Measurements from ENCODE around the gene CRABP2. TPM values are rescaled to one million over a fixed set of nuclear protein-coding genes. Genes with fewer than 3 reads are reported as not detected.

Gene CRABP2
- total and polyA plus RNA-seq, 5 donors from 2014 or later: 5.1 TPM; not detected in 4

GRCh38 chr1:156740237-156740740, 34.9 kb upstream of the CRABP2 start:
- ATAC-seq (ENCODE audit: low read depth in 2 of 2) (no peak), DNase-seq (peak in 1 of 3 donors; percentile 39)
- Histone ChIP-seq H3K4me3 (ENCODE audit: low read depth, low read length) (peak overlapping the region; percentile 80), H3K36me3 (ENCODE audit: control insufficient read depth, insufficient read depth, low read length) (peaks cover 25% of the 10 kb centered on the region), H3K9me3 (ENCODE audit: control insufficient read depth in 2 of 2, low read length in 2 of 2) (no peaks in the 10 kb centered on the region), H3K27ac (ENCODE audit: insufficient read depth, low read length, poor library complexity, severe bottlenecking) (peak overlapping the region; percentile 91), H3K4me1 (ENCODE audit: control insufficient read depth, insufficient read depth, low read length, poor library complexity, severe bottlenecking) (peaks cover 17% of the 10 kb centered on the region), H3K27me3 (ENCODE audit: control insufficient read depth, insufficient read depth, low read length) (no peaks in the 10 kb centered on the region)
- Mint-ChIP-seq H3K4me3 (peak overlapping the region; percentile 90 to 97 (median 94)), H3K27me3 (no peaks in the 10 kb centered on the region), H3K27ac (peak overlapping the region; percentile 92 to 98 (median 93)), H3K4me1 (peaks cover 3 to 44% (median 25%) of the 10 kb centered on the region in 4 donors), H3K36me3 (peaks cover 30% of the 10 kb centered on the region), H3K9me3 (peaks cover 0 to 2% (median 0%) of the 10 kb centered on the region in 7 donors)

- Mint-ChIP-seq H3K36me3 (peaks cover 27% of the 10 kb centered on the region), H3K27ac (peak overlapping the region in 1 of 3 donors; percentile 1), H3K4me3 (peak overlapping the region; percentile 6 to 80 (median 36)), H3K4me1 (peaks cover 3 to 36% (median 22%) of the 10 kb centered on the region in 4 donors), H3K9me3 (peaks cover 0 to 2% (median 0%) of the 10 kb centered on the region in 7 donors), H3K27me3 (no peaks in the 10 kb centered on the region)
- Histone ChIP-seq H3K4me3 (ENCODE audit: low read depth, low read length) (no peak overlapping the region), H3K27ac (ENCODE audit: insufficient read depth, low read length, poor library complexity, severe bottlenecking) (peak overlapping the region; percentile 5), H3K36me3 (ENCODE audit: control insufficient read depth, insufficient read depth, low read length) (peaks cover 14% of the 10 kb centered on the region), H3K27me3 (ENCODE audit: control insufficient read depth, insufficient read depth, low read length) (no peaks in the 10 kb centered on the region), H3K4me1 (ENCODE audit: control insufficient read depth, insufficient read depth, low read length, poor library complexity, severe bottlenecking) (peaks cover 17% of the 10 kb centered on the region), H3K9me3 (ENCODE audit: control insufficient read depth in 2 of 2, low read length in 2 of 2) (no peaks in the 10 kb centered on the region)
- ATAC-seq (ENCODE audit: low read depth in 2 of 2) (no peak), DNase-seq (no peak)
These were observed 33.5 kb upstream of the CRABP2 start for GRCh38 chr1:156738916-156739315.

- peak overlapping the region in 2 of 3 donors; percentile 31 to 68 for H3K27ac Mint-ChIP-seq
These were observed 33.0 kb upstream of the CRABP2 start for GRCh38 chr1:156738407-156738806.

GRCh38 chr1:156733989-156734584, 28.7 kb upstream of the CRABP2 start:
- Histone ChIP-seq H3K36me3 (ENCODE audit: control insufficient read depth, insufficient read depth, low read length) (peaks cover 4% of the 10 kb centered on the region), H3K9me3 (ENCODE audit: control insufficient read depth in 2 of 2, low read length in 2 of 2) (no peaks in the 10 kb centered on the region), H3K4me1 (ENCODE audit: control insufficient read depth, insufficient read depth, low read length, poor library complexity, severe bottlenecking) (peaks cover 1% of the 10 kb centered on the region), H3K27me3 (ENCODE audit: control insufficient read depth, insufficient read depth, low read length) (no peaks in the 10 kb centered on the region), H3K4me3 (ENCODE audit: low read depth, low read length) (no peak overlapping the region), H3K27ac (ENCODE audit: insufficient read depth, low read length, poor library complexity, severe bottlenecking) (no peak overlapping the region)
- Mint-ChIP-seq H3K27me3 (no peaks in the 10 kb centered on the region), H3K4me3 (no peak overlapping the region), H3K9me3 (no peaks in the 10 kb centered on the region), H3K36me3 (peaks cover 16% of the 10 kb centered on the region), H3K4me1 (peaks cover 0 to 21% (median 11%) of the 10 kb centered on the region in 4 donors), H3K27ac (no peak overlapping the region)
- ATAC-seq (ENCODE audit: low read depth in 2 of 2): no peak
- no peak for DNase-seq

More at GRCh38 chr1:156738407-156738806, 33.0 kb upstream of the CRABP2 start:
- peaks cover 10% of the 10 kb centered on the region for H3K36me3 ChIP-seq (ENCODE audit: control insufficient read depth, insufficient read depth, low read length)
- Mint-ChIP-seq H3K4me1 (peaks cover 3 to 36% (median 21%) of the 10 kb centered on the region in 4 donors), H3K9me3 (peaks cover 0 to 2% (median 0%) of the 10 kb centered on the region in 7 donors), H3K27me3 (no peaks in the 10 kb centered on the region), H3K36me3 (peaks cover 27% of the 10 kb centered on the region), H3K4me3 (peak overlapping the region in 2 of 4 donors; percentile 66 to 80)
- no peak for DNase-seq
- H3K4me1 ChIP-seq (ENCODE audit: control insufficient read depth, insufficient read depth, low read length, poor library complexity, severe bottlenecking): peaks cover 17% of the 10 kb centered on the region
- H3K27me3 ChIP-seq (ENCODE audit: control insufficient read depth, insufficient read depth, low read length): no peaks in the 10 kb centered on the region
- H3K9me3 ChIP-seq (ENCODE audit: control insufficient read depth in 2 of 2, low read length in 2 of 2): no peaks in the 10 kb centered on the region
- no peak overlapping the region for H3K27ac ChIP-seq (ENCODE audit: insufficient read depth, low read length, poor library complexity, severe bottlenecking)
- no peak overlapping the region for H3K4me3 ChIP-seq (ENCODE audit: low read depth, low read length)
- no peak for ATAC-seq (ENCODE audit: low read depth in 2 of 2)

- H3K36me3 ChIP-seq (ENCODE audit: control insufficient read depth, insufficient read depth, low read length): peaks cover 15% of the 10 kb centered on the region
- no peaks in the 10 kb centered on the region for H3K27me3 Mint-ChIP-seq
- H3K27ac ChIP-seq (ENCODE audit: insufficient read depth, low read length, poor library complexity, severe bottlenecking): peak within 1 kb of the TSS; percentile 99
- H3K9me3 Mint-ChIP-seq: no peaks in the 10 kb centered on the region
- H3K27me3 ChIP-seq (ENCODE audit: control insufficient read depth, insufficient read depth, low read length): no peaks in the 10 kb centered on the region
- peaks cover 48% of the 10 kb centered on the region for H3K4me1 ChIP-seq (ENCODE audit: control insufficient read depth, insufficient read depth, low read length, poor library complexity, severe bottlenecking)
- H3K4me3 Mint-ChIP-seq: peak within 1 kb of the TSS in 1 of 4 donors; percentile 66
- ATAC-seq (ENCODE audit: low read depth in 2 of 2) (peak; percentile 94), DNase-seq (peak; percentile 95 to 99 (median 96))
- H3K4me1 Mint-ChIP-seq: peaks cover under 1 to 25% (median 17%) of the 10 kb centered on the region in 4 donors
- peak within 1 kb of the TSS; percentile 96 for H3K4me3 ChIP-seq (ENCODE audit: low read depth, low read length)
- H3K9me3 ChIP-seq (ENCODE audit: control insufficient read depth in 2 of 2, low read length in 2 of 2): no peaks in the 10 kb centered on the region
- peak within 1 kb of the TSS in 2 of 3 donors; percentile 86 to 96 for H3K27ac Mint-ChIP-seq
- H3K36me3 Mint-ChIP-seq: peaks cover 12% of the 10 kb centered on the region
These were observed 23.4 kb upstream of the CRABP2 start, which contains the start of gene ISG20L2 for GRCh38 chr1:156728599-156729462. TSS of gene ISG20L2 (minus strand) at chr1:156728766. CDS start at chr1:156727652, 1,114 bp downstream.

GRCh38 chr1:156727926-156728598, 22.7 kb upstream of the CRABP2 start, which contains the start of gene METTL25B:
TSS of gene METTL25B (plus strand) at chr1:156728469. CDS start at chr1:156729105, 636 bp downstream.
- Mint-ChIP-seq H3K4me1 (peaks cover 7 to 31% (median 19%) of the 10 kb centered on the region in 4 donors), H3K36me3 (peaks cover 18% of the 10 kb centered on the region), H3K27me3 (no peaks in the 10 kb centered on the region), H3K27ac (peak within 1 kb of the TSS in 2 of 3 donors; percentile 86 to 96), H3K4me3 (no peak within 1 kb of the TSS), H3K9me3 (no peaks in the 10 kb centered on the region)
- peak in 2 of 3 donors; percentile 72 to 89 for DNase-seq
- Histone ChIP-seq H3K9me3 (ENCODE audit: control insufficient read depth in 2 of 2, low read length in 2 of 2) (no peaks in the 10 kb centered on the region), H3K4me3 (ENCODE audit: low read depth, low read length) (peak within 1 kb of the TSS; percentile 96), H3K4me1 (ENCODE audit: control insufficient read depth, insufficient read depth, low read length, poor library complexity, severe bottlenecking) (peaks cover 48% of the 10 kb centered on the region), H3K27ac (ENCODE audit: insufficient read depth, low read length, poor library complexity, severe bottlenecking) (peak within 1 kb of the TSS; percentile 99), H3K27me3 (ENCODE audit: control insufficient read depth, insufficient read depth, low read length) (no peaks in the 10 kb centered on the region), H3K36me3 (ENCODE audit: control insufficient read depth, insufficient read depth, low read length) (peaks cover 23% of the 10 kb centered on the region)
- peak; percentile 57 to 61 for ATAC-seq (ENCODE audit: low read depth in 2 of 2)

- no peak for ATAC-seq (ENCODE audit: low read depth in 2 of 2)
- Mint-ChIP-seq H3K4me3 (no peak overlapping the region), H3K27ac (peak overlapping the region in 1 of 3 donors; percentile 96), H3K27me3 (no peaks in the 10 kb centered on the region), H3K36me3 (peaks cover 14% of the 10 kb centered on the region), H3K9me3 (no peaks in the 10 kb centered on the region), H3K4me1 (peaks cover 7 to 31% (median 21%) of the 10 kb centered on the region in 4 donors)
- peaks cover 48% of the 10 kb centered on the region for H3K4me1 ChIP-seq (ENCODE audit: control insufficient read depth, insufficient read depth, low read length, poor library complexity, severe bottlenecking)
- peaks cover 28% of the 10 kb centered on the region for H3K36me3 ChIP-seq (ENCODE audit: control insufficient read depth, insufficient read depth, low read length)
- H3K9me3 ChIP-seq (ENCODE audit: control insufficient read depth in 2 of 2, low read length in 2 of 2): no peaks in the 10 kb centered on the region
- H3K27me3 ChIP-seq (ENCODE audit: control insufficient read depth, insufficient read depth, low read length): no peaks in the 10 kb centered on the region
- DNase-seq: no peak
- peak overlapping the region; percentile 96 for H3K4me3 ChIP-seq (ENCODE audit: low read depth, low read length)
- peak overlapping the region; percentile 99 for H3K27ac ChIP-seq (ENCODE audit: insufficient read depth, low read length, poor library complexity, severe bottlenecking)
These were observed 22.1 kb upstream of the CRABP2 start for GRCh38 chr1:156727492-156727891.
